D721Med (cell line): Measurements from ENCODE around the gene PADI3.

ENCODE experiments used
- DNase-seq: peaks from one replicate; pipeline ENCODE4 v3.0.0; 2011; ENCODE audit warnings: low spot score; ENCODE audit not compliant: insufficient read length
- FAIRE-seq: peaks from 2 replicates; lab custom pipeline; 2011; peaks lifted over from hg19 to GRCh38; lab: Jason Lieb, UNC
- TF ChIP-seq, protein P1 (sequence below): IDR thresholded peaks from 2 replicates; pipeline ENCODE4 v1.5.1; 2012; ENCODE audit warnings: mild to moderate bottlenecking, control low read depth; ENCODE audit not compliant: insufficient read depth; ENCODE audit errors: missing control alignments

Gene PADI3

DNA sequence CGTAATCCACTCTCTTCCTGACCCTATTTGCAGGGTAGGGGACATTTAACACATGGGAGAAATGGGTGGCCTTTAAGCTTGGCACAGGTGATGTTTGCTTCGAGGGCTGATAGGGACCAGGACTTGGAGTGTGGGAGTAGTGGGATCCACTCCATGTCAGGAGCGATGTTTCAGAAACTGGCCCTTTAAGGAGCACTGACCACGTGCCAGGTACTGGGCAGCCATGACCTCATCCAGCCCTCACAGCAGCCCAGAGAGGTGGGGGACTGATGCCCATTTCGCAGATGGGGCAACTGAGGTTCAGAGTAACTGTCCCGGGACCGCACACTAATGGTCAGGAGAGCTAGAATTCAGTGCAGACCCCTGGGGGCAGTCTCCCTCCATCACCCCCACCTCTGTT lies 11.4 kb downstream of the PADI3 start:
- DNase-seq (no peak), FAIRE-seq (no peak)
- TF ChIP-seq, protein P1, sequence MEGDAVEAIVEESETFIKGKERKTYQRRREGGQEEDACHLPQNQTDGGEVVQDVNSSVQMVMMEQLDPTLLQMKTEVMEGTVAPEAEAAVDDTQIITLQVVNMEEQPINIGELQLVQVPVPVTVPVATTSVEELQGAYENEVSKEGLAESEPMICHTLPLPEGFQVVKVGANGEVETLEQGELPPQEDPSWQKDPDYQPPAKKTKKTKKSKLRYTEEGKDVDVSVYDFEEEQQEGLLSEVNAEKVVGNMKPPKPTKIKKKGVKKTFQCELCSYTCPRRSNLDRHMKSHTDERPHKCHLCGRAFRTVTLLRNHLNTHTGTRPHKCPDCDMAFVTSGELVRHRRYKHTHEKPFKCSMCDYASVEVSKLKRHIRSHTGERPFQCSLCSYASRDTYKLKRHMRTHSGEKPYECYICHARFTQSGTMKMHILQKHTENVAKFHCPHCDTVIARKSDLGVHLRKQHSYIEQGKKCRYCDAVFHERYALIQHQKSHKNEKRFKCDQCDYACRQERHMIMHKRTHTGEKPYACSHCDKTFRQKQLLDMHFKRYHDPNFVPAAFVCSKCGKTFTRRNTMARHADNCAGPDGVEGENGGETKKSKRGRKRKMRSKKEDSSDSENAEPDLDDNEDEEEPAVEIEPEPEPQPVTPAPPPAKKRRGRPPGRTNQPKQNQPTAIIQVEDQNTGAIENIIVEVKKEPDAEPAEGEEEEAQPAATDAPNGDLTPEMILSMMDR, result no peak

DNA sequence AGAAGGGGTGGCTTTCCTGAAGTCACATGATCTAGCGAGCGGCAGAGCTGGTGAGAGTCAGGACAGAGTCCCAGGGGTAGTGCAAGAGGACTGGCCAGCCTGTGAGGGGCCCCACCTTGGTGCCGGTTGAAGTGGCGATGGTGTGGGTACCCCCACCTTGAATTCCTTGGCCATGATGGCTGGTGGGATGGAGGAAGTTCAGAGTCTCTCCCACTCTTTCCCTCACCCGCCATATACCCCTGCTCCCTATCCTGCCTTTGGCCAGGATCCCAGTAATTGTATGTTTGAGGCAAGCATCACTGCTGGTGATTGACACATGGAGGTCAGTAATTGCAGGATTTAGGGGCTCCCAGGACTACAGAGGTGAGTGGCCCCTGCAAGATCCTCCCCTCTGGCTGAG lies 11.8 kb downstream of the PADI3 start:
- FAIRE-seq (no peak), DNase-seq (no peak)
- TF ChIP-seq, protein P1, result no peak

DNA sequence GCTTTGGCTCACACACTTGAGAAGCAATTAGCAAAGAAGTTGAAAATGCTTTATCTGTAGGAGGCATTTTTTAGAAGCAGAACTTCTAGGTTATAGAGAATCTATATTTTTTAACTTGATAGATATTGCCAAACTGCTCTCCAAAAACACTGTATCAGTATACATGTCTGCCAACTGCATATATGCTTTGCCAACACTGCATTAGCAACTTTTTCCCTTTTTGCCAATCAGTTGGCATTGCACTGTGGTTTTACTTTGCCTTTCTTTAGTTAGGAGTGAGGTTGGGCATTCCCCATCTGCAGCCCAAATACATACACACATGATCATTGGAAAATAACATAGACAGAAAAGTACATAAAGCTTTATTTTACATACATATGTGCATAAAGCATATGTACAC lies 15.0 kb downstream of the PADI3 start:
- DNase-seq (no peak), FAIRE-seq (no peak)

DNA sequence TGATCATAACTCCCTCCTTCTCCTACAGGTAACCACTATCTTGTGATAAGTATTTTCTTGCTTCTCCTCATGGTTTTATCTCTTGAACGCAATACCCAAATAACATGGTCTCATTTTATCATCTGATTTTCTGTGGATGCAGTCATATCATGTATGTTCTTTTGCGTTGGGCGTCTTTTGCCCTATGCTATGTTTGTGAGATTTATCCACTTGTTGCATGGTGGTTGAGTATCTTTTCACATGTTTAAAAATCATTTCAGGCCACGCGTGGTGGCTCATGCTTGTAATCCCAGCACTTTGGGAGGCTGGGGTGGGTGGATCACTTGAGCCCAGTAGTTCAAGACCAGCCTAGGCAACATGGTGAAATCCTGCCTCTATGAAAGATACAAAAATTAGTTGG lies 15.6 kb downstream of the PADI3 start:
- FAIRE-seq (no peak), DNase-seq (no peak)
- TF ChIP-seq, protein P1, result no peak

More for the DNA sequence above, 15.0 kb downstream of the PADI3 start:
- TF ChIP-seq, protein P1, result no peak

DNA sequence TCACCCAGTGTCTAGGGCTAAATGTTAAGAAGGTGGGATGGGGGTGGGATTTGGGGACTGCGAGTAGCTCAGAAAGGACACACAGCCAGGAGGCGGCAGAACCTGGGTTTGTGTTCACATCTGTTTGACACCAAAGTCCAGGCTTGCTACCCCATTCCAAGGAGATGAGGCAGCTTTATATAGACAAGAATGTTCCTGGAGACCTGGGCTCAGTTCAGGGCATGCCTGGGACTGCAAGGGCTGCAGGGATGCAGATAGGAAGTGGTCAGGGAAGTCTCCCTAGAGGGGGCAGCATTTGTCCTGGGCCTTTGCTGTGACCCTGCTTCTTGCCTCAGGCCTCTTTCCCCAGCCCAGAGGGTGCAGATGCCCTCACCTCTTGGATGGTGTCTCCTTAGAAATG lies 16.3 kb downstream of the PADI3 start:
- TF ChIP-seq, protein P1, result no peak
- no peak for FAIRE-seq
- no peak for DNase-seq

DNA sequence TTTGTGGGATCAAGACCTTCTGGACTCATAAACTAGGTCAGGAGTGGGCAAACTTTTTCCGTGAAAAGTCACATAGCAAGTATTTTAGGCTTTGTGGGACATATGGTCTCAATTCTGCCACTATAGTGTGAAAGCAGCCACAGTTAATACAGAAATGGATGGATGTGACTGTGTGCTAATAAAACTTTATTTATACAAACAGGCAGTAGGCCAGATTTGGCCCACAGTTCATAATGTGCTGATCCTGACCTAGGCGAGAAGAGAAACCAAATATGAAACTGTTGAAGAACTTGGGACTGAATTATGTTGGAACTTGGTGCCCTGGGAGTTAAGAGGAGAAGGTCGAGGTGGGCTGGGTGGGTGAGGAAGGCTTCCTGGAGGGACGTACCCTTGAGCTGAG lies 17.1 kb downstream of the PADI3 start:
- no peak for DNase-seq
- TF ChIP-seq, protein P1, result no peak
- no peak for FAIRE-seq

DNA sequence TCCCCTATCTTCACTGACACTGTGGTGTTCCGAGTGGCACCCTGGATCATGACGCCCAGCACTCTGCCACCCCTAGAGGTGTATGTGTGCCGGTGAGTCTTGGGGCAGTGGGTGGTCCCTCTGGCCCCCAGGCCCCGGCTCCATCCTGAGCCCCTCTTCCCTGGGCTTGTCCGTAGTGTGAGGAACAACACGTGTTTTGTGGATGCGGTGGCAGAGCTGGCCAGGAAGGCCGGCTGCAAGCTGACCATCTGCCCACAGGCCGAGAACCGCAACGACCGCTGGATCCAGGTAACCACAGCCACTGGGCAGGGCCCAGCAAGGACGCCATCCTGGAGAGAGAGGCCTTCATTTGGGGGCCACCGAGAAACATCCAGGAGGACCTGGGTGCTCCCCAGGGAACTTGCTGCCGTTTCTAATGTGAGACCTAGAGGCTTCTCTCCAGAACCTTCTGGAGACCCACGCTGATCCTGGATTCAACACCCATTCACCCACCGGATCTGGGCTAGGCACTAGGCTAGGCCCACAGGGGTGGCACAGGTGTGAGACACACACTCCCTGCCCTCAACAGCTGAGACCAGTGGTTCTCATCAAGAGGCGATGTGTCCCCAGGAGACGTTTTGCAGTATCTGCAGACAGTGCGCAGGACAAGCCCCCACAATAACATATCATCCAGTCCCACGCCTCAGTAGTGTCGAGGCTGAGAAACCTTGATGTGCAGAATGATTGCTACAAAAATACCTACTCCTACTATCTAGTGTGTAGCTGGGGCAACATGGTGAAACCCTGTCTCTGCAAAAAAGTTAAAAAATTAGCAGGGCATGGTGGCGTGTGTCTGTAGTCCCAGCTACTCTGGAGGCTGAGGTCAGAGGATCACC lies 22.2 kb downstream of the PADI3 start:
- FAIRE-seq, result no peak
- TF ChIP-seq, protein P1, result no peak
- DNase-seq, result no peak
